Naive B cell (primary cell): ENCODE measurements around the gene ASPSCR1. TPM values are rescaled to one million over a fixed set of nuclear protein-coding genes. Genes with fewer than 3 reads are reported as not detected.

Experiments
- ATAC-seq, 2 donors: fragments of 150-1000 bp; cut with Tn5 transposase; 2 replicates each; pipeline ENCODE4 v1.10.0; 2021; ENCODE audit warnings: low read depth in 2 of 2, mild to moderate bottlenecking in 2 of 2, moderate library complexity in 2 of 2
- DNase-seq: peaks from one replicate; pipeline ENCODE4 v3.0.0; 2022
- H3K27ac Mint-ChIP-seq, 6 donors: one replicate each; pipeline ENCODE4 v1.8.0; 2020 to 2022; ENCODE audit warnings: mild to moderate bottlenecking in 6 of 6, mixed read lengths in 6 of 6, moderate library complexity in 5 of 6, inconsistent platforms in 2 of 6
- H3K27me3 Mint-ChIP-seq, 3 donors: one replicate each; pipeline ENCODE4 v1.8.0; 2021 to 2022; ENCODE audit warnings: mixed read lengths in 3 of 3, mild to moderate bottlenecking in 1 of 3
- H3K36me3 Mint-ChIP-seq, 2 donors: one replicate each; pipeline ENCODE4 v1.8.0; 2020 to 2022; ENCODE audit warnings: mixed read lengths in 2 of 2, inconsistent platforms in 1 of 2, mild to moderate bottlenecking in 1 of 2
- H3K4me1 Mint-ChIP-seq, 3 donors: one replicate each; pipeline ENCODE4 v1.8.0; 2020 to 2022; ENCODE audit warnings: mixed read lengths in 3 of 3, inconsistent platforms in 1 of 3, mild to moderate bottlenecking in 1 of 3, moderate library complexity in 1 of 3
- H3K4me3 Mint-ChIP-seq, 8 donors: one replicate each; pipeline ENCODE4 v1.8.0; 2020 to 2022; ENCODE audit warnings: mild to moderate bottlenecking in 8 of 8, mixed read lengths in 8 of 8, moderate library complexity in 8 of 8, inconsistent platforms in 2 of 8
- H3K9me3 Mint-ChIP-seq, 7 donors: one replicate each; pipeline ENCODE4 v1.8.0; 2020 to 2022; ENCODE audit warnings: mixed read lengths in 7 of 7, mild to moderate bottlenecking in 5 of 7, inconsistent platforms in 2 of 7, moderate library complexity in 1 of 7
- polyA plus RNA-seq, 6 donors: library from polyadenylated mRNA; unstranded; fragments of 300-500 nt; fragmentation: Illumina TruSeq; gene quantifications; one replicate each; pipeline ENCODE4 v1.2.3, GENCODE V29; 2021; ENCODE audit warnings: low read depth in 6 of 6

The ASPSCR1 gene
- polyA plus RNA-seq, 6 donors from 2014 or later: 20.2 to 31.0 (median 25.0) TPM

DNA sequence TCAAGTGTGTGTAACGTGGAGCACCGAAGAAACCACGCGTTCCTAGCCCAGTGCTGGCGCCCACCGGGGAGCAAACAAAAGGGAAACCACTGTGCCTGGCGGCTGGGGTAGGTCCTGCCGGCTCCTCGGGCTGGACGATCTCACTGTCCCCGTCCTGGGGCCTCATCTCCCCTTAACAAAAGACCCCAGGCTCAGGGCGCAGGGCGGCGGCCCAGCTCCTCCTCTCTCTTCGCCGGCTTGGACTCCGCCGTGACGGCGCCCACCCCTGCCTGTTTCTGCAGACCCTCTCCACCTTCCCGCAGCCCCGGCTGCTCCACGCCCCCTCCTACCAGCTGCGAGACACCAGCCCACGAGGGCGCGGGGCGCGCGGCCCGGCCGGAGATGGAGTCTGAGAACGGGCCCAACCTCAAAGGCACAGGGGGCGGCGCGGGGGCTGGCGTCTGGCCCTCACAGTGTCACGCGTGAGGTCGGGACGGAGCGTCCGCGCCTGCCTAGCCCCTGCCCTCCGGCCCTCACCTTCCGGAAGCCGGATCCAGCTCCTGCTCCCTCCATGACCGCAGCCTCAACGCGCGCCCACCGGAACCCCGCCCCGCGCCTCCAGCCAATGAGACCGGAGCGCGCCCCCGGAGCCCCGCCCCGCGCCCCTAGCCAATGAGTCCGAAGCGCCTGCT lies 45.0 kb downstream of the ASPSCR1 start, which contains the start of gene CENPX:
TSS of gene CENPX (minus strand) at position 569 of the 671 bp plus-strand sequence. CDS start at position 552, 17 bp downstream.
- H3K4me1 Mint-ChIP-seq: peaks cover 7 to 20% (median 14%) of the 10 kb centered on the region in 3 donors
- no peaks in the 10 kb centered on the region for H3K36me3 Mint-ChIP-seq
- peak within 1 kb of the TSS in 5 of 6 donors; percentile 0 to 88 (median 70) for H3K27ac Mint-ChIP-seq
- H3K4me3 Mint-ChIP-seq: peak within 1 kb of the TSS; percentile 81 to 93 (median 88)
- no peaks in the 10 kb centered on the region for H3K9me3 Mint-ChIP-seq
- ATAC-seq (peak; percentile 9 to 14), DNase-seq (no peak)
- peaks cover 0 to 5% (median 3%) of the 10 kb centered on the region in 3 donors for H3K27me3 Mint-ChIP-seq

DNA sequence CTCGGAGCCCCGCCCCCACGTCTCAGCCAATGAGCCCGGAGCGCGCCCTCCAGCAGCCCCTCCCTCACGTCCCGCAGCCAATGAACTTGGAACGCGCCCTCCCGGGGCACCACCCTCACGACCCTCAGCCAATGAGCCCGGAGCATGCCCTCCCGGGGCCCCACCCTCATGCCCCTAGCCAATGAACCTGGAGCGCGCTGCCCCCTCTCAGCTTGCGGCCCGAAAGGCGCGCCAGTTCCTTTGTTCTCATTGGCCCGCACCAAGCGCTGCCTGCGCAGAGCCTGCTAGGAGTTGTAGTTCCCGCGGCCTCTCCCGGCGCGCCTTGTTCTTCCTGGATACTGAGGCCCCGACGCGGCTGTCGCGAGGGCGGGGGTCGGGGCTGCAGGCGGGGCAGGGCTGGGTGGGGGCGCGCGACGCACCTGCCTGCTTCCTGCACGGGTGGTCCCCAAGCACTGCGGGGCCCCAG lies 45.6 kb downstream of the ASPSCR1 start, which contains the start of gene LRRC45:
TSS of gene LRRC45 (plus strand) at position 325 of the 466 bp plus-strand sequence. CDS start 339 bp downstream, outside the sequence.
- peak within 1 kb of the TSS; percentile 81 to 93 (median 88) for H3K4me3 Mint-ChIP-seq
- peak; percentile 92 to 94 for ATAC-seq
- peaks cover 0 to 8% (median 7%) of the 10 kb centered on the region in 3 donors for H3K27me3 Mint-ChIP-seq
- DNase-seq: peak; percentile 99
- H3K4me1 Mint-ChIP-seq: peaks cover 7 to 20% (median 14%) of the 10 kb centered on the region in 3 donors
- H3K9me3 Mint-ChIP-seq: no peaks in the 10 kb centered on the region
- H3K36me3 Mint-ChIP-seq: no peaks in the 10 kb centered on the region
- H3K27ac Mint-ChIP-seq: peak within 1 kb of the TSS in 5 of 6 donors; percentile 0 to 73 (median 36)

DNA sequence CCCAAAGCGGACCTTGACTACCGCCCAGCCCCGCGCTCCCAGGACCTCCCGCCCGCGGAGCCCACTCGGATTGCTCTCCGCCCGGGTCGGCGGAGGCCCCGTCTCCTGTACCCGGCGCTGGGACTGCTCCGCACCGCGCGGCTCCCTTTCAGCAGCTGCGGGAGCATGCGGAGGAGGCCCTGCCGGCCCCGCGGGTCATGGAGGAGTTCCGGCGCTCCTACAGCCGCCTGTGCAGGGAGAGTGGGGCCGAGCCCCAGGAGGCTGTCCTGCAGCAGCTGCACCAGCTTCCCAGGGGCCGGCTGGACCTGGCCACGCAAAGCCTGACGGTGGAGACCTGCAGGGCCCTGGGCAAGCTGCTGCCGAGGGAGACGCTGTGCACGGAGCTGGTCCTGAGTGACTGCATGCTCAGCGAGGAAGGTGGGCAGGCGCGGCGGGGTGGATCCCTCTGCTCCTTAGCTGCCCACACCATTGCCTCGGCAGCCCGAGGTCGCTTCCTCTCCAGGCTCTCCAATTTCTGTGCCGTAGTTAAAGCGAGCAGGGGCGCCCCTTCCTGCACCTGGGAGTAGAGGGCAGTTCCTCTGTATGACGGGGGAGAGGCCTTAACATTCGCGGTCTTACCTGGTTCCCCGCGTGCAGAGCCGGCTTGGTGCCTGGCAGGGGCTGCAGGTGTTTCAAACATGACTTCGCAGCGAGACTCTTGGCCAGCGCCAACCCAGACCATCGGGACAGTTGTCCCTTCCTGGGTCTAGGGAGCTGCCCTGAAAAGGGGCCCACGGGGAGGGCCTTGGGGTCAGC lies 46.2 kb downstream of the ASPSCR1 start:
- no peak for ATAC-seq
- Mint-ChIP-seq H3K4me1 (peaks cover 7 to 20% (median 14%) of the 10 kb centered on the region in 3 donors), H3K9me3 (no peaks in the 10 kb centered on the region), H3K27me3 (peaks cover 0 to 9% (median 7%) of the 10 kb centered on the region in 3 donors), H3K4me3 (peak overlapping the region; percentile 80 to 91 (median 87)), H3K36me3 (no peaks in the 10 kb centered on the region), H3K27ac (peak overlapping the region in 1 of 6 donors; percentile 27)
- no peak for DNase-seq

DNA sequence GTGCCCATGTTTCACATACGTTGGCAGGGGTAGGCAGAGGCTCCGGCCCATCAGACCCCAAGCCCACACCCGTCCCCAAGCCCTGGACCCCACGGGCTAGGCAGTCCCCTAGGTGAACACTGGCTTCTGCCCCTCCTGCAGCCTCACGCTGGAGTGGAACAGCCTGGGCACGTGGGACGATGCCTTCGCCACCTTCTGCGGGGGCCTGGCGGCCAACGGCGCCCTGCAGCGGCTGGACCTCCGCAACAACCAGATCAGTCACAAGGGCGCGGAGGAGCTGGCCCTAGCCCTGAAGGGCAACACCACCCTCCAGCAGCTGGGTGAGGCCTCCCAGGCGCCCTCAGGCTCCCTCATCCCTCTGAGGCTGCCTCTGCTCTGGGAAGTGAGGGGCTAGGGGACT lies 47.4 kb downstream of the ASPSCR1 start:
- ATAC-seq (no peak), DNase-seq (no peak)
- Mint-ChIP-seq H3K9me3 (no peaks in the 10 kb centered on the region), H3K4me3 (no peak overlapping the region), H3K27me3 (peaks cover 0 to 21% (median 7%) of the 10 kb centered on the region in 3 donors), H3K36me3 (no peaks in the 10 kb centered on the region), H3K27ac (no peak overlapping the region), H3K4me1 (peaks cover 7 to 26% (median 18%) of the 10 kb centered on the region in 3 donors)

DNA sequence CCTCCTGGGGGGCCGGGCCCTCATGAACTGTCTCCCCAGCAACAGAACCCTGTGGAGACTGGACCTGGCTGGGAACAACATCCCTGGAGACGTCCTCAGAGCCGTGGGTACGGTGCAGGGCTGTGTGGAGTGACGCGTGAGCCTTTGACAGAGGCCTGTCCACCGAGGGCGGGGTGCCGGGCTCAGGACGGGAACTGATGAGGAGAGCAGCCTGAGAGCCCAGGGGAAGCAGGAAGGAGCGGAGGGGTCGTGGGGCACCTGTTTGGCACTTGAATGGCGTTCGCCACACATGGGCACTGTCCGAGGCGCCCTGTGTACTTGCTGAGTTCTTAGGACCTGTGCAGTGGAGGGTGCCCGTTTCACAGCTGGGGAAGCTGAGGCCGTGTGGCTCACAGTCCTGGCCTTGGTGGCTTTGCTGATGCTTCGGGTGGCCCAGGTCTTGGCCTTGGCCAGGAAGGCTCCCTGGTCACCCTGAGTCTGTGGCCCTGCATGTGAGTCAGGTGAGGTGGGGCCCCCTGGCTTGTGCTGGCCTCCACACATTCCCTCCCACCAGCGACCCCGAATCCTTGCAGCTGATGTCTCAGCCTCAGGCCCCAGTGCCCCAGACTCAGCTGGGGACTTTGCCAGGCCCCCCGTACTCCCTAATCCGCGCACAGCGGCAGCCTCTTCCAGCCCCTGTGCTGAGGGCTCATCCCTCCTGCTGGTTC lies 48.1 kb downstream of the ASPSCR1 start:
- Mint-ChIP-seq H3K4me1 (peaks cover 8 to 29% (median 18%) of the 10 kb centered on the region in 3 donors), H3K36me3 (no peaks in the 10 kb centered on the region), H3K4me3 (peak overlapping the region in 4 of 8 donors; percentile 21 to 71 (median 51)), H3K27me3 (peaks cover 0 to 25% (median 7%) of the 10 kb centered on the region in 3 donors), H3K27ac (no peak overlapping the region), H3K9me3 (no peaks in the 10 kb centered on the region)
- DNase-seq: no peak
- no peak for ATAC-seq

DNA sequence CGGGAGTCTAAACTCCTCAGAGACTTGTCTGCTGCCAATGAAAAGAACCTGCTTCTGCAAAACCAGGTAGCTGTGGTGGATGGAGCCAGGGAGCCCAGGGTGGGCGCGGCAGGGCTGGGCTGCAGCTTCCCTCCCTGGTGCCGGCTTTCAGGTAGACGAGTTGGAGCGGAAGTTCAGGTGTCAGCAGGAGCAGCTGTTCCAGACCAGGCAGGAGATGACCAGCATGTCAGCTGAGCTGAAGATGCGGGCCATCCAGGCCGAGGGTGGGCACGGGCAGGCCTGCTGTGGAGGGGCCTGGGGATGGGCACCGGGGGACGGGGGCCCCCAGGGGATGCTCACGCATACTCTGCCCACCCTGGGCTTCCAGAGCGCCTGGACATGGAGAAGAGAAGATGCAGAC lies 50.8 kb downstream of the ASPSCR1 start:
- H3K27me3 Mint-ChIP-seq: peaks cover 0 to 27% (median 7%) of the 10 kb centered on the region in 3 donors
- no peaks in the 10 kb centered on the region for H3K9me3 Mint-ChIP-seq
- H3K36me3 Mint-ChIP-seq: no peaks in the 10 kb centered on the region
- no peak overlapping the region for H3K27ac Mint-ChIP-seq
- no peak for ATAC-seq
- H3K4me3 Mint-ChIP-seq: no peak overlapping the region
- no peak for DNase-seq
- peaks cover 8 to 20% (median 9%) of the 10 kb centered on the region in 3 donors for H3K4me1 Mint-ChIP-seq

DNA sequence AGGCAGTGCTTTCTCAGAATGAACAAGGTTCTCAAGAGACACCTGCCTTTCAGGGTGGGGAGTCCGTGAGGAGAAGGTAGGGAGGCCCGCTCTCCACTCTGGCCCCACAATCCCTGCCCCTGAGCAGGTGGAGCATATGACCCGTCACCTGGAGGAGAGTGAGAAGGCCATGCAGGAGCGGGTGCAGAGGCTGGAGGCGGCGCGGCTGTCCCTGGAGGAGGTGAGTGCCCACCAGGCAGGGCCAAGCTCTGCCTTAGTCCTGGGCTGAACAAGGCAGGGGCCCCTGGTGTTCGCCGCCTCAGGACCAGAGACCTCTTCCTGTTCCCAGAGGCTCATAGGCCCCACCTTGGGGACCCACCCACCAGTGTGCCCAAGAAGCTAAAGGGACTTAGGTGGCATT lies 51.5 kb downstream of the ASPSCR1 start:
- Mint-ChIP-seq H3K4me1 (peaks cover 4 to 16% (median 6%) of the 10 kb centered on the region in 3 donors), H3K36me3 (no peaks in the 10 kb centered on the region), H3K27me3 (peaks cover 0 to 27% (median 7%) of the 10 kb centered on the region in 3 donors), H3K9me3 (no peaks in the 10 kb centered on the region), H3K27ac (peak overlapping the region in 1 of 6 donors; percentile 30), H3K4me3 (peak overlapping the region in 4 of 8 donors; percentile 3 to 87 (median 58))
- ATAC-seq (no peak), DNase-seq (no peak)

DNA sequence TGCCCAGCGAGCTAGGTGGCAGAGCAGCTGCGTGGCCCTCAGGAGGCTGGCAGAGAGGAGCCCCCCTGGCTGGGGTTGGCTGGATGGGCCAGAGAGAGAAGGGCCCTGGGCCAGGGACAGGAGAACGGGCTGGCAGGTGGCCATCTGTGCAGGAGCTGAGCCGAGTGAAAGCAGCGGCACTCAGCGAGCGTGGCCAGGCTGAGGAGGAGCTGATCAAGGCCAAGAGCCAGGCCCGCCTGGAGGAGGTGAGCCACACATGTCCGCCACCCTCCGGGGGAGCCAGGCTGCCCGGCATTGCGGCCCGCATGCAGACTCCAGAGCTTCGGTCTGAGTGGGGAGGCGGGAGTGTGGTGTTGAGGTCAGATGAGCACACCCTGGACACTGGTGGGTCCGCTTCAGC lies 52.0 kb downstream of the ASPSCR1 start:
- Mint-ChIP-seq H3K4me1 (peaks cover 4 to 11% (median 4%) of the 10 kb centered on the region in 3 donors), H3K27me3 (peaks cover 0 to 27% (median 7%) of the 10 kb centered on the region in 3 donors), H3K27ac (peak overlapping the region in 1 of 6 donors; percentile 38), H3K9me3 (no peaks in the 10 kb centered on the region), H3K36me3 (no peaks in the 10 kb centered on the region), H3K4me3 (peak overlapping the region in 6 of 8 donors; percentile 5 to 87 (median 77))
- no peak for DNase-seq
- ATAC-seq: no peak

DNA sequence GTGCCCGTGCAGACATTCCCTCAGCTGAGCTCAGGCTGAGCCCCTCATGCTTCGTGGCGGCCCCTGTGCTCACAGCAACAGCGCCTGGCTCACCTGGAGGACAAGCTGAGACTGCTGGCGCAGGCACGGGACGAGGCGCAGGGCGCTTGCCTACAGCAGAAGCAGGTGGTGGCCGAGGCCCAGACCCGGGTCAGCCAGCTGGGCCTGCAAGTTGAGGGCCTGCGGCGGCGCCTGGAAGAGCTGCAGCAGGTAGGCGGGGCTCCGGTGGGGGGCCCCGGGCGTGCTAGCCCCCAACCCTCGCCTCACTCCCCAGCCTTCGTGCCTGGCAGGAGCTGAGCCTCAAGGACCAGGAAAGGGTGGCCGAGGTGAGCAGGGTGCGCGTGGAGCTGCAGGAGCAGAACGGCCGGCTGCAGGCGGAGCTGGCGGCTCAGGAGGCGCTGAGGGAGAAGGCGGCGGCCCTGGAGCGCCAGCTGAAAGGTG lies 52.6 kb downstream of the ASPSCR1 start:
- H3K36me3 Mint-ChIP-seq: peaks cover 0 to under 1% of the 10 kb centered on the region in 2 donors
- peaks cover 0 to 27% (median 7%) of the 10 kb centered on the region in 3 donors for H3K27me3 Mint-ChIP-seq
- H3K9me3 Mint-ChIP-seq: no peaks in the 10 kb centered on the region
- peak overlapping the region in 1 of 6 donors; percentile 79 for H3K27ac Mint-ChIP-seq
- ATAC-seq: no peak
- peak overlapping the region in 5 of 8 donors; percentile 74 to 92 (median 86) for H3K4me3 Mint-ChIP-seq
- no peak for DNase-seq
- peaks cover 5 to 10% (median 6%) of the 10 kb centered on the region in 3 donors for H3K4me1 Mint-ChIP-seq

DNA sequence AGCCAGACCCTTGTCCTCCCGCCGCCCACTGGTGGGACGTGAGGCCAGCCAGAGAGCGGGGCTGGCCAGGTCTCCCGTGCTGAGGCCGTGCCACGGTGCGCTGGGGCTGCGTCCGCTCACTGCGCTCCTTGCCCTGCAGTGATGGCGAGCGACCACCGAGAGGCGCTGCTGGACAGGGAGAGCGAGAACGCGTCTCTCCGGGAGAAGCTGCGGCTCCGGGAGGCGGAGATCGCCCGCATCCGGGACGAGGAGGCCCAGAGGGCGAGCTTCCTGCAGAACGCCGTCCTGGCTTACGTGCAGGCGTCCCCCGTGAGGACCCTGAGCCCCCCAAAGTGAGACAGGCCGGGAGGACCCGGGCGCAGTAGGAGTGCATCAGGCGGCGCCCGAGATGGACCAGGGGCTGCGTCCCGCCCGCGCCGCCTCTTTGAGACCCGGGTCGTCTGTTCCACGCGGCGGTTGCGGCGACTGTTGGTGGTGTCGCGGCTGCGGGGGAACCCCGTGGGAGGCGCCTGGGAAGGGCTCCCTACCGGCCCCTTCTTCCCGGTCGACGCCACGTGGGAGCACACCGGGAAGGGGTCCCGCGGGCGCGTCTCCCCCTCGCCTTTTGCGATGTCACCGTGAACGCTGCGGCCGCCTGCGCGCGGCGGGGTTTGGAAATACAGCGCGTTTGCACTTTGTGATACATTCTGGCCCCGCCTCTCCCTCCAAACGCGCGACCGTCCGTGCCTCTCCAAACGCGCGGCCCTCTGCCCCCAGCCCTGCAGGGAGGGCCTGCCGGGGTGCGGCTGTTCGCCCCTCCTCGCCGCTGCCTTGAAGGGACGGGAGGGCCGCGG lies 53.3 kb downstream of the ASPSCR1 start:
- Mint-ChIP-seq H3K27me3 (peaks cover 0 to 27% (median 7%) of the 10 kb centered on the region in 3 donors), H3K27ac (peak overlapping the region in 1 of 6 donors; percentile 79), H3K4me3 (peak overlapping the region; percentile 78 to 92 (median 86)), H3K9me3 (no peaks in the 10 kb centered on the region), H3K4me1 (peaks cover 10 to 13% (median 11%) of the 10 kb centered on the region in 3 donors), H3K36me3 (peaks cover 0 to 5% of the 10 kb centered on the region in 2 donors)
- ATAC-seq (peak; percentile 74 to 78), DNase-seq (peak; percentile 71)

DNA sequence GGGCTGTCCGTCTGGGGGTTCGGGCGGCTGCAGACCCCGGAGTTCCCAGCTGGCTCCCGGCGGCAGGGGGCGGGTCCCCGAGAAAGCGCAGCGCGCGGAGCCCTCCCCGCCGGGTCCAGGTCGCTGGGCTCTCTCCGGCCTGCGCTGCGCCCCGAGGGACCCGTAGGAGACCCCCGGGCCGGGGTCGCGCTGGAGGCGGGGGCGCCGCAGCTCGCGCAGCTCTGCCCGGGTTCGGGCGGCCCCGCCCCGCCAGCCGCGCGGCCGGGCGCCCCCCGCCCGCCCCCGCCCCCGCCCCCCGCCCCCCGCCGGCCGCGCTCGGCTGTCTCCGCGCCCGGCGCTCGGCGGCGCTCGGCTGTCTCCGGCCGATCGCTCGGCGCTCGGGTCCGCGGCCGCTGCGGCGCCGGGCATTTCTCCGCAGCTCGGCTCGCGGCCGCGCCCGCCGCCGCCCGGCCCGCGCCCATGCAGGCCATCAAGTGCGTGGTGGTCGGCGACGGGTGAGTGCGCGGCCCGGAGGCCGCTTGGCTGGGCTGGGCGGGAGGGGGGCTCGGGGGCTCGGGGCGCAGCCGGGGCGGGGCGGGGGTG lies 54.0 kb downstream of the ASPSCR1 start, which contains the start of gene RAC3:
TSS of gene RAC3 (plus strand) at position 376 of the 582 bp plus-strand sequence. CDS start at position 460, 84 bp downstream.
- H3K36me3 Mint-ChIP-seq: peaks cover 0 to 5% of the 10 kb centered on the region in 2 donors
- H3K4me1 Mint-ChIP-seq: peaks cover 10 to 16% (median 16%) of the 10 kb centered on the region in 3 donors
- ATAC-seq (peak; percentile 13 to 19), DNase-seq (no peak)
- peak within 1 kb of the TSS in 1 of 6 donors; percentile 79 for H3K27ac Mint-ChIP-seq
- peak within 1 kb of the TSS; percentile 78 to 92 (median 86) for H3K4me3 Mint-ChIP-seq
- H3K9me3 Mint-ChIP-seq: no peaks in the 10 kb centered on the region
- peaks cover 0 to 27% (median 7%) of the 10 kb centered on the region in 3 donors for H3K27me3 Mint-ChIP-seq
